K562 (cell line): ENCODE measurements around the gene PTOV1. TPM values are rescaled to one million over a fixed set of nuclear protein-coding genes. Genes with fewer than 3 reads are reported as not detected.
A peak's percentile ranks its signal among the peaks of the same experiment; 100 is the strongest.

ENCODE experiments used
- CBFA2T3 ChIP-seq: fragments of 450-650 bp; IDR thresholded peaks from 2 replicates; pipeline ENCODE4 v1.6.1; 2017
- CHCHD3 ChIP-seq: fragments of 250-450 bp; sonication (Bioruptor Pico); IDR thresholded peaks from 2 replicates; pipeline ENCODE4 v2.1.2; 2022; ENCODE audit warnings: mild to moderate bottlenecking
- DDX20 ChIP-seq: fragments of 450-650 bp; IDR thresholded peaks from 2 replicates; pipeline ENCODE4 v1.6.1; 2016; ENCODE audit warnings: missing genetic modification characterization, low read depth, mild to moderate bottlenecking, missing compliant biosample characterization, moderate library complexity
- ELF2 ChIP-seq: fragments of 250-450 bp; sonication (Bioruptor Pico); IDR thresholded peaks from 2 replicates; pipeline ENCODE4 v1.5.0; 2021; ENCODE audit warnings: mild to moderate bottlenecking
- EP400 ChIP-seq: fragments of 450-650 bp; IDR thresholded peaks from 2 replicates; pipeline ENCODE4 v1.6.1; 2017; ENCODE audit warnings: antibody characterized with exemption, mild to moderate bottlenecking, moderate library complexity
- FOSL1 ChIP-seq: fragments of 200-800 bp; sonication (Bioruptor generic); conservative IDR thresholded peaks from 2 replicates; pipeline ENCODE4 v1.6.1; 2016; ENCODE audit warnings: missing genetic modification characterization, missing compliant biosample characterization
- GTF2A2 ChIP-seq: IDR thresholded peaks from 2 replicates; pipeline ENCODE4 v1.6.1; 2016; ENCODE audit warnings: mild to moderate bottlenecking, missing genetic modification characterization, missing compliant biosample characterization
- HOXB6 ChIP-seq: fragments of 250-450 bp; sonication (Bioruptor Pico); IDR thresholded peaks from 2 replicates; pipeline ENCODE4 v1.5.1; 2022; ENCODE audit warnings: mild to moderate bottlenecking, borderline replicate concordance
- NBN ChIP-seq: fragments of 450-650 bp; IDR thresholded peaks from 2 replicates; pipeline ENCODE4 v1.6.1; 2016; ENCODE audit warnings: low read depth, mild to moderate bottlenecking
- NCOA2 ChIP-seq, 2 experiments: fragments of 450-650 bp; IDR thresholded peaks; 2 replicates each; pipeline ENCODE4 v1.6.1; 2018; ENCODE audit warnings: mild to moderate bottlenecking in 2 of 2, moderate library complexity in 1 of 2; ENCODE audit not compliant: partially characterized antibody in 2 of 2
- RFX5 ChIP-seq: IDR thresholded peaks from 2 replicates; pipeline ENCODE4 v1.6.1; 2011; ENCODE audit warnings: low read depth, mild to moderate bottlenecking, improper control_type of control experiment, low read length
- SMARCA5 ChIP-seq: fragments of 450-650 bp; IDR thresholded peaks from 2 replicates; pipeline ENCODE4 v1.6.1; 2016
- SP2 ChIP-seq: IDR thresholded peaks from 2 replicates; pipeline ENCODE4 v1.6.1; 2011; ENCODE audit warnings: mild to moderate bottlenecking, low read depth, low read length, moderate library complexity; ENCODE audit not compliant: poor library complexity, severe bottlenecking; ENCODE audit errors: extremely low read depth
- TBL1XR1 ChIP-seq, 2 experiments: IDR thresholded peaks; 2 replicates each; pipeline ENCODE4 v1.6.1; 2012; ENCODE audit warnings: improper control_type of control experiment in 2 of 2, low read length in 2 of 2, mild to moderate bottlenecking in 1 of 2
- TCFL5 ChIP-seq: fragments of 250-450 bp; sonication (Bioruptor Pico); conservative IDR thresholded peaks from 2 replicates; pipeline ENCODE4 v1.6.1; 2021; ENCODE audit warnings: mild to moderate bottlenecking, moderate library complexity, matching md5 sums
- ZBTB1 ChIP-seq: sonication (generic); formaldehyde crosslinking; IDR thresholded peaks from 2 replicates; pipeline ENCODE4 v1.8.1; 2023; ENCODE audit warnings: missing genetic modification reagents, low read depth, mild to moderate bottlenecking, borderline replicate concordance
- ZNF263 ChIP-seq: sonication (generic); formaldehyde crosslinking; IDR thresholded peaks from 2 replicates; pipeline ENCODE4 v1.8.0; 2022; ENCODE audit warnings: mild to moderate bottlenecking, missing genetic modification reagents, borderline replicate concordance
- polyA plus RNA-seq, 8 experiments: library from polyadenylated mRNA; depleted of rRNA in 4 of 8; stranded (reverse) in 5 of 8; unstranded in 3 of 8; fragments of >200 nt; fragmentation: Nextera tagmentation in 2 of 8; fragmentation: Illumina TruSeq in 1 of 8; extraction: Ambion mirVana in 2 of 8; extraction: Trizol in 1 of 8; gene quantifications; 2 replicates each; pipeline versions ENCODE4 v1.2.1 to v1.2.3, GENCODE V29; 2011 to 2014; ENCODE audit warnings: inconsistent platforms in 1 of 8, missing spikeins in 1 of 8
- total RNA-seq, 7 experiments: library from RNA; depleted of rRNA in 6 of 7; stranded (reverse); fragments of >200 nt in 6 of 7; fragmentation: Illumina TruSeq in 2 of 7; extraction: Trizol in 2 of 7; gene quantifications; 2 replicates each; pipeline versions ENCODE4 v1.2.1 to v1.2.3, GENCODE V29; 2011 to 2021; ENCODE audit warnings: low replicate concordance in 1 of 7
- TF ChIP-seq, protein P1 (sequence below), 3 experiments: fragments of 200-800 bp in 1 of 3; sonication (Bioruptor generic) in 1 of 3; sonication (generic) in 1 of 3; formaldehyde crosslinking in 1 of 3; IDR thresholded peaks; 2 replicates each; pipeline versions ENCODE4 v1.6.1 to v1.8.0; 2016 to 2022; ENCODE audit warnings: mild to moderate bottlenecking in 2 of 3, missing compliant biosample characterization in 2 of 3, missing genetic modification characterization in 2 of 3, missing genetic modification reagents in 1 of 3
- TF ChIP-seq, protein P2 (sequence below), 3 experiments: IDR thresholded peaks in 2 of 3; conservative IDR thresholded peaks in 1 of 3; 2 replicates each; pipeline ENCODE4 v1.5.1; 2011 to 2012; ENCODE audit warnings: low read length in 3 of 3, mild to moderate bottlenecking in 3 of 3, control low read depth in 2 of 3, improper control_type of control experiment in 1 of 3, inconsistent platforms in 1 of 3, low read depth in 1 of 3, mixed read lengths in 1 of 3, moderate library complexity in 1 of 3; ENCODE audit not compliant: insufficient read depth in 2 of 3
- TF ChIP-seq, protein P3 (sequence below): fragments of 250-450 bp; sonication (Bioruptor Pico); IDR thresholded peaks from 2 replicates; pipeline ENCODE4 v1.9.0; 2021; ENCODE audit warnings: mild to moderate bottlenecking
- TF ChIP-seq, protein P4 (sequence below): fragments of 450-650 bp; formaldehyde crosslinking; IDR thresholded peaks from 2 replicates; pipeline ENCODE4 v1.4.0; 2020; ENCODE audit warnings: mild to moderate bottlenecking, moderate library complexity

The PTOV1 gene
- total and polyA plus RNA-seq, 9 of the 15 experiments (the other 6 are each of a cell fraction or from before 2014, with no cell fraction given), result 4.9 to 169 (median 43.5) TPM

DNA sequence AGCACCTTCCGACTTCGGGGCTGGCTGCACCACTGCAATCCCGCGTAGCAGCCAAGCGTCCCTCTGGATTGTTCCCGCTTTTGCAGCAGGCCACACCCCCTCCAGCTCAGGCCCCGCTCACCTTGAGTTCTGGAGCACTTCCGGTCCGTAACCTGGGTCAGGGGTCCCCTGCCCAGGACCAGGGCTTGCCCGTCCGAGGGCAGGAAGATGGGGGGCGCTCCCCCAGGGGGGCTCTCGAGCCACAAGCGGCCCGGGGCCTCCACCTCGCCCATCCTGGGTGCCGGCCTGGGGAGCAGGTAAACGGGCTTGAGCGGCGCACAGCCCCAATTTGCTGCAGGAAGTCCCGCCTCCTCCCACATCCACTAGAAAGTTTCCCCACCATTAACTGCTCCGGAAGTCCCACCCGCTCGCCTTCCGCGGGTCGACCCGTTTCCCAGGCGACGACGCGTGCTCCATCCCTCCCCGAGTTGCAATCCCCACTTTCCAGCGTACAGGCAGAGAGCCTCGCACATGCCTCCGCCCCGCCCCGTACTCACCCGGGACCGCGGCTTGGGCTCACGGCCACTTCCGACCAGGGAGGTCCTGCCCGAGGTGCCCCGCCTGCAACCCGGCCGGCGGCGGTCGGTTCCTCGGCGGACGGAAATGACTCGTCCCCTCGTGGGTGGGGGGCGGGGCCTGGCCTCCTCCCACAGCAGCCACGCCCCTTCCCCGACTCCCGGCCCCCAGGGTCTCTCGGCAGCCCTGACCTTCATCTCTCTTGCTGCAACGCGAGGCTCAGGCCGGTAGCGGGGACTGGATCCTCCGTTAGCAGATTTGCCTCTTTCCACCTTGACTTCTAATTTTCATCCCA lies 16.2 kb downstream of the PTOV1 start, which contains the start of gene PNKP (continued):
- TF ChIP-seq, protein P1, sequence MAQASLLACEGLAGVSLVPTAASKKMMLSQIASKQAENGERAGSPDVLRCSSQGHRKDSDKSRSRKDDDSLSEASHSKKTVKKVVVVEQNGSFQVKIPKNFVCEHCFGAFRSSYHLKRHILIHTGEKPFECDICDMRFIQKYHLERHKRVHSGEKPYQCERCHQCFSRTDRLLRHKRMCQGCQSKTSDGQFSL (CRISPR knock-in tag; IDR thresholded peaks at IDR 0.05), result no peak
- TF ChIP-seq, protein P1 (tag; IDR thresholded peaks at IDR 0.05), result no peak
- TF ChIP-seq FOSL1, result peak; percentile 81
- TF ChIP-seq ELF2 (CRISPR knock-in tag), result no peak
- no peak for TF ChIP-seq HOXB6
- TF ChIP-seq NCOA2 (IDR thresholded peaks at IDR 0.05; ENCODE audit: partially characterized antibody in 2 of 2), result no peak
- TF ChIP-seq GTF2A2 (tag), result no peak
- TF ChIP-seq, protein P2, sequence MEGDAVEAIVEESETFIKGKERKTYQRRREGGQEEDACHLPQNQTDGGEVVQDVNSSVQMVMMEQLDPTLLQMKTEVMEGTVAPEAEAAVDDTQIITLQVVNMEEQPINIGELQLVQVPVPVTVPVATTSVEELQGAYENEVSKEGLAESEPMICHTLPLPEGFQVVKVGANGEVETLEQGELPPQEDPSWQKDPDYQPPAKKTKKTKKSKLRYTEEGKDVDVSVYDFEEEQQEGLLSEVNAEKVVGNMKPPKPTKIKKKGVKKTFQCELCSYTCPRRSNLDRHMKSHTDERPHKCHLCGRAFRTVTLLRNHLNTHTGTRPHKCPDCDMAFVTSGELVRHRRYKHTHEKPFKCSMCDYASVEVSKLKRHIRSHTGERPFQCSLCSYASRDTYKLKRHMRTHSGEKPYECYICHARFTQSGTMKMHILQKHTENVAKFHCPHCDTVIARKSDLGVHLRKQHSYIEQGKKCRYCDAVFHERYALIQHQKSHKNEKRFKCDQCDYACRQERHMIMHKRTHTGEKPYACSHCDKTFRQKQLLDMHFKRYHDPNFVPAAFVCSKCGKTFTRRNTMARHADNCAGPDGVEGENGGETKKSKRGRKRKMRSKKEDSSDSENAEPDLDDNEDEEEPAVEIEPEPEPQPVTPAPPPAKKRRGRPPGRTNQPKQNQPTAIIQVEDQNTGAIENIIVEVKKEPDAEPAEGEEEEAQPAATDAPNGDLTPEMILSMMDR (IDR thresholded peaks at IDR 0.05 in 2 of 3, conservative IDR thresholded peaks at IDR 0.05 in 1 of 3; ENCODE audit: insufficient read depth in 2 of 3, low read depth in 1 of 3, low read length in 3 of 3), result no peak
- TF ChIP-seq, protein P3, sequence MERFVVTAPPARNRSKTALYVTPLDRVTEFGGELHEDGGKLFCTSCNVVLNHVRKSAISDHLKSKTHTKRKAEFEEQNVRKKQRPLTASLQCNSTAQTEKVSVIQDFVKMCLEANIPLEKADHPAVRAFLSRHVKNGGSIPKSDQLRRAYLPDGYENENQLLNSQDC, result no peak
- TF ChIP-seq NBN, result peak; percentile 31; the same call in 1 of the 2 replicates
- 0 out of 2 replicates have a peak, but pooled peaks have one; percentile 32 for TF ChIP-seq ZNF263 (CRISPR knock-in tag)
- peak; percentile 97 for TF ChIP-seq EP400
- no peak for TF ChIP-seq RFX5
- TF ChIP-seq SP2, result peak; percentile 50
- no peak for TF ChIP-seq DDX20 (tag)
- no peak for TF ChIP-seq SMARCA5
- no peak for TF ChIP-seq CHCHD3 (CRISPR knock-in tag)
- TF ChIP-seq, protein P4, sequence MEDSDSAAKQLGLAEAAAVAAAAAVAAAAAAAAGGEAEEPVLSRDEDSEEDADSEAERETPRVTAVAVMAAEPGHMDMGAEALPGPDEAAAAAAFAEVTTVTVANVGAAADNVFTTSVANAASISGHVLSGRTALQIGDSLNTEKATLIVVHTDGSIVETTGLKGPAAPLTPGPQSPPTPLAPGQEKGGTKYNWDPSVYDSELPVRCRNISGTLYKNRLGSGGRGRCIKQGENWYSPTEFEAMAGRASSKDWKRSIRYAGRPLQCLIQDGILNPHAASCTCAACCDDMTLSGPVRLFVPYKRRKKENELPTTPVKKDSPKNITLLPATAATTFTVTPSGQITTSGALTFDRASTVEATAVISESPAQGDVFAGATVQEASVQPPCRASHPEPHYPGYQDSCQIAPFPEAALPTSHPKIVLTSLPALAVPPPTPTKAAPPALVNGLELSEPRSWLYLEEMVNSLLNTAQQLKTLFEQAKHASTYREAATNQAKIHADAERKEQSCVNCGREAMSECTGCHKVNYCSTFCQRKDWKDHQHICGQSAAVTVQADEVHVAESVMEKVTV, result no peak
- no peak for TF ChIP-seq TCFL5 (CRISPR knock-in tag)
- no peak for TF ChIP-seq CBFA2T3
- TF ChIP-seq TBL1XR1 (IDR thresholded peaks at IDR 0.05; ENCODE audit: low read length in 2 of 2), result no peak; a peak in 1 of 4 replicates
- TF ChIP-seq ZBTB1 (CRISPR knock-in tag), result no peak; the same call in 1 of the 2 replicates
